H9 (cell line): Measurements from ENCODE around the gene ZNF487. TPM values are rescaled to one million over a fixed set of nuclear protein-coding genes. Genes with fewer than 3 reads are reported as not detected.

Source experiments
- DNase-seq: peaks from one replicate; pipeline ENCODE4 v3.0.0-alpha.2; 2017
- H2AFZ ChIP-seq: one replicate; pipeline ENCODE4 v1.6.1; 2013; ENCODE audit warnings: mild to moderate bottlenecking, low read length, control low read depth, moderate library complexity
- H2AK5ac ChIP-seq: 2 replicates; pipeline ENCODE4 v1.6.1; 2013; ENCODE audit warnings: low read length, control low read depth, mixed read lengths; ENCODE audit not compliant: insufficient read length
- H2BK120ac ChIP-seq: one replicate; pipeline ENCODE4 v1.6.1; 2013; ENCODE audit warnings: low read depth, mild to moderate bottlenecking, low read length, control low read depth, inconsistent platforms; ENCODE audit not compliant: poor library complexity, severe bottlenecking
- H2BK12ac ChIP-seq: 2 replicates; pipeline ENCODE4 v1.6.1; 2013; ENCODE audit warnings: low read length, control low read depth, mixed read lengths, low read depth; ENCODE audit not compliant: insufficient read length
- H2BK15ac ChIP-seq: 2 replicates; pipeline ENCODE4 v1.6.1; 2013; ENCODE audit warnings: low read depth, low read length, control low read depth
- H2BK20ac ChIP-seq: one replicate; pipeline ENCODE4 v1.6.1; 2013; ENCODE audit warnings: low read depth, mild to moderate bottlenecking, low read length, control low read depth, inconsistent platforms; ENCODE audit not compliant: poor library complexity, severe bottlenecking
- H2BK5ac ChIP-seq: 2 replicates; pipeline ENCODE4 v1.6.1; 2013; ENCODE audit warnings: low read length, control low read depth, mixed read lengths; ENCODE audit not compliant: insufficient read length
- H3K14ac ChIP-seq: 2 replicates; pipeline ENCODE4 v1.6.1; 2013; ENCODE audit warnings: low read length, control low read depth; ENCODE audit not compliant: insufficient read depth
- H3K18ac ChIP-seq: 2 replicates; pipeline ENCODE4 v1.6.1; 2013; ENCODE audit warnings: low read depth, mild to moderate bottlenecking, mixed read lengths, low read length, control low read depth; ENCODE audit not compliant: insufficient read length
- H3K23ac ChIP-seq: 2 replicates; pipeline ENCODE4 v1.6.1; 2013; ENCODE audit warnings: low read length, control low read depth, mixed read lengths, low read depth; ENCODE audit not compliant: insufficient read length
- H3K23me2 ChIP-seq: 2 replicates; pipeline ENCODE4 v1.6.1; 2013; ENCODE audit warnings: low read depth, mild to moderate bottlenecking, mixed read lengths, low read length, control low read depth; ENCODE audit not compliant: insufficient read length, poor library complexity, severe bottlenecking
- H3K27ac ChIP-seq: 2 replicates; pipeline ENCODE4 v1.5.1; 2013; ENCODE audit warnings: low read length, control low read depth, mixed read lengths, low read depth; ENCODE audit not compliant: insufficient read length
- H3K27me3 ChIP-seq: 2 replicates; pipeline ENCODE4 v1.6.1; 2013; ENCODE audit warnings: low read length, control low read depth, inconsistent platforms; ENCODE audit not compliant: insufficient read depth
- H3K4ac ChIP-seq: 2 replicates; pipeline ENCODE4 v1.6.1; 2013; ENCODE audit warnings: low read depth, mild to moderate bottlenecking, control low read depth, inconsistent platforms, low read length, moderate library complexity
- H3K4me1 ChIP-seq: 2 replicates; pipeline ENCODE4 v1.6.1; 2013; ENCODE audit warnings: low read length, control low read depth, inconsistent platforms; ENCODE audit not compliant: insufficient read depth
- H3K4me2 ChIP-seq: 2 replicates; pipeline ENCODE4 v1.6.1; 2013; ENCODE audit warnings: low read length, control low read depth, mixed read lengths; ENCODE audit not compliant: insufficient read length, insufficient read depth
- H3K56ac ChIP-seq: 2 replicates; pipeline ENCODE4 v1.6.1; 2013; ENCODE audit warnings: low read depth, mild to moderate bottlenecking, mixed read lengths, low read length, control low read depth; ENCODE audit not compliant: insufficient read length
- H3K79me1 ChIP-seq: 2 replicates; pipeline ENCODE4 v1.6.1; 2013; ENCODE audit warnings: low read depth, mild to moderate bottlenecking, moderate library complexity, low read length, control low read depth, inconsistent platforms; ENCODE audit not compliant: insufficient read depth, poor library complexity, severe bottlenecking
- H3K79me2 ChIP-seq: 2 replicates; pipeline ENCODE4 v1.6.1; 2013; ENCODE audit warnings: low read length, control low read depth, inconsistent platforms; ENCODE audit not compliant: insufficient read depth
- H3K9ac ChIP-seq: 2 replicates; pipeline ENCODE4 v1.6.1; 2013; ENCODE audit warnings: low read length, control low read depth, mixed read lengths; ENCODE audit not compliant: insufficient read length; ENCODE audit errors: extremely low read depth
- H3K9me3 ChIP-seq: one replicate; pipeline ENCODE4 v1.6.1; 2013; ENCODE audit warnings: low read depth, low read length, inconsistent platforms; ENCODE audit not compliant: control insufficient read depth
- H3T11ph ChIP-seq: one replicate; pipeline ENCODE4 v1.6.1; 2013; ENCODE audit warnings: mild to moderate bottlenecking, low read length, control low read depth, inconsistent platforms
- H4K20me1 ChIP-seq: one replicate; pipeline ENCODE4 v1.6.1; 2013; ENCODE audit not compliant: control insufficient read depth, insufficient read length, insufficient read depth
- H4K5ac ChIP-seq: 2 replicates; pipeline ENCODE4 v1.6.1; 2013; ENCODE audit warnings: low read depth, mild to moderate bottlenecking, mixed read lengths, low read length, control low read depth; ENCODE audit not compliant: insufficient read length
- H4K8ac ChIP-seq: replicated peaks from 2 replicates; pipeline ENCODE4 v1.6.1; 2013; ENCODE audit warnings: low read length, control low read depth, mixed read lengths, low read depth; ENCODE audit not compliant: insufficient read length
- H4K91ac ChIP-seq: 2 replicates; pipeline ENCODE4 v1.6.1; 2013; ENCODE audit warnings: low read depth, mild to moderate bottlenecking, moderate library complexity, mixed read lengths, low read length, control low read depth; ENCODE audit not compliant: insufficient read length
- H3K27ac Mint-ChIP-seq, 3 experiments: 2 replicates in 2 of 3; 3 replicates in 1 of 3; pipeline ENCODE4 v1.8.0; 2020 to 2021; ENCODE audit warnings: mixed read lengths in 3 of 3, mild to moderate bottlenecking in 1 of 3, moderate library complexity in 1 of 3
- H3K27me3 Mint-ChIP-seq: 2 replicates; pipeline ENCODE4 v1.8.0; 2021; ENCODE audit warnings: low read depth, mild to moderate bottlenecking, moderate library complexity, mixed read lengths
- H3K36me3 Mint-ChIP-seq, 3 experiments: 2 replicates in 2 of 3; 3 replicates in 1 of 3; pipeline ENCODE4 v1.8.0; 2020 to 2021; ENCODE audit warnings: low read depth in 3 of 3, mixed read lengths in 3 of 3; ENCODE audit not compliant: insufficient read depth in 1 of 3
- H3K4me1 Mint-ChIP-seq, 2 experiments: 2 replicates each; pipeline ENCODE4 v1.8.0; 2020; ENCODE audit warnings: mixed read lengths in 2 of 2
- H3K4me3 Mint-ChIP-seq, 2 experiments: 2 replicates in 1 of 2; 3 replicates in 1 of 2; pipeline ENCODE4 v1.8.0; 2020 to 2021; ENCODE audit warnings: mild to moderate bottlenecking in 2 of 2, mixed read lengths in 2 of 2, moderate library complexity in 1 of 2
- H3K9me3 Mint-ChIP-seq, 2 experiments: 2 replicates in 1 of 2; 3 replicates in 1 of 2; pipeline ENCODE4 v1.8.0; 2020; ENCODE audit warnings: mild to moderate bottlenecking in 2 of 2, mixed read lengths in 2 of 2, moderate library complexity in 1 of 2
- WGBS: extraction: QIAGEN DNeasy Blood & Tissue Kit; methylation state at CpG from one replicate; pipeline ENCODE4 v1.1.7; 2013; ENCODE audit warnings: missing lambda C conversion rate, low lambda C conversion rate, mixed read lengths; ENCODE audit not compliant: insufficient read length; ENCODE audit errors: extremely low coverage; 5-methylcytosine and 5-hydroxymethylcytosine counted together
- total RNA-seq: library from RNA; stranded (reverse); gene quantifications from 2 replicates; pipeline ENCODE4 v1.2.1, GENCODE V29; 2021
- TF ChIP-seq, protein P1 (sequence below): fragments of 200-600 bp; sonication (generic); conservative IDR thresholded peaks from 3 replicates; pipeline ENCODE4 v1.8.0; 2021; ENCODE audit warnings: antibody characterized with exemption, mild to moderate bottlenecking

ZNF487 gene
- total RNA-seq, 1 experiment from 2014 or later: 1.4 TPM

DNA sequence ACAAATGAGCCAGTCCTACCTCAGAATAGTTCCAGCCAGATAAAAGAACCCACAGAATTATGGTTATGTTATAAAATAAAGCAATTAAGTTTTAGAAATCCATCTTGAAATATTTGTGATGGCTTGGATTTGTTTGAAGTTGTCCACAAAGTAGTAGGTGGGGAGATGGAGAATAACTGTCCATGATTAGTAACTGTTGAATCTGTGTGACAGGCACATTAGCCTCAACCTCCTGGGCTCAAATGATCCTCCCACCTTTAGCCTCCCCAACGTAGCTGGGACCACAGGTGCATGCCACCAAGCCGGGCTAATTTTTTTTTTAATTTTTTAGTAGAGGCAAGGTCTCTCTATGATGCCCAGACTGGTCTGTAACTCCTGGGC is 38.0 kb upstream of the ZNF487 start:
- H3K27me3 Mint-ChIP-seq: peaks cover 2% of the 10 kb centered on the region
- Histone ChIP-seq H3K23me2 (peaks cover 10% of the 10 kb centered on the region), H2BK120ac (no peak overlapping the region), H3K27ac (no peak overlapping the region), H4K91ac (no peak overlapping the region), H4K8ac (no peak overlapping the region), H3K9me3 (no peaks in the 10 kb centered on the region), H3K56ac (no peak overlapping the region), H3K4me2 (no peak overlapping the region), H2BK5ac (no peak overlapping the region), H3K9ac (no peak overlapping the region), H3K4me1 (peaks cover 4% of the 10 kb centered on the region; the same call in 1 of the 2 replicates), H3K4ac (no peak overlapping the region), H3K23ac (no peak overlapping the region), H3K14ac (no peak overlapping the region), H3K79me1 (no peaks in the 10 kb centered on the region), H2BK12ac (no peak overlapping the region), H3K18ac (no peak overlapping the region), H2BK15ac (no peak overlapping the region), H3K27me3 (no peaks in the 10 kb centered on the region), H2AK5ac (no peak overlapping the region), H2BK20ac (no peak overlapping the region), H4K20me1 (no peaks in the 10 kb centered on the region), H3T11ph (no peak overlapping the region), H4K5ac (no peak overlapping the region), H3K79me2 (peaks cover 68% of the 10 kb centered on the region), H2AFZ (no peak overlapping the region)
- no peaks in the 10 kb centered on the region; a peak in 1 of 5 replicates for H3K9me3 Mint-ChIP-seq
- peaks cover 64 to 71% of the 10 kb centered on the region in 2 experiments for H3K4me1 Mint-ChIP-seq
- H3K27ac Mint-ChIP-seq: peak overlapping the region in 1 of 3 experiments; percentile 70; a peak in 1 of 7 replicates
- no CpG with 5 or more reads among the region's 2 CpGs for WGBS
- no peak overlapping the region for H3K4me3 Mint-ChIP-seq
- peaks cover 18 to 47% (median 30%) of the 10 kb centered on the region in 3 experiments; a peak in 6 of 7 replicates for H3K36me3 Mint-ChIP-seq
- TF ChIP-seq, protein P1, sequence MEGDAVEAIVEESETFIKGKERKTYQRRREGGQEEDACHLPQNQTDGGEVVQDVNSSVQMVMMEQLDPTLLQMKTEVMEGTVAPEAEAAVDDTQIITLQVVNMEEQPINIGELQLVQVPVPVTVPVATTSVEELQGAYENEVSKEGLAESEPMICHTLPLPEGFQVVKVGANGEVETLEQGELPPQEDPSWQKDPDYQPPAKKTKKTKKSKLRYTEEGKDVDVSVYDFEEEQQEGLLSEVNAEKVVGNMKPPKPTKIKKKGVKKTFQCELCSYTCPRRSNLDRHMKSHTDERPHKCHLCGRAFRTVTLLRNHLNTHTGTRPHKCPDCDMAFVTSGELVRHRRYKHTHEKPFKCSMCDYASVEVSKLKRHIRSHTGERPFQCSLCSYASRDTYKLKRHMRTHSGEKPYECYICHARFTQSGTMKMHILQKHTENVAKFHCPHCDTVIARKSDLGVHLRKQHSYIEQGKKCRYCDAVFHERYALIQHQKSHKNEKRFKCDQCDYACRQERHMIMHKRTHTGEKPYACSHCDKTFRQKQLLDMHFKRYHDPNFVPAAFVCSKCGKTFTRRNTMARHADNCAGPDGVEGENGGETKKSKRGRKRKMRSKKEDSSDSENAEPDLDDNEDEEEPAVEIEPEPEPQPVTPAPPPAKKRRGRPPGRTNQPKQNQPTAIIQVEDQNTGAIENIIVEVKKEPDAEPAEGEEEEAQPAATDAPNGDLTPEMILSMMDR: no peak
- DNase-seq: no peak
